Memory B cell (primary cell): ENCODE results near the gene ANP32A.

Source experiments
- ATAC-seq: fragments of 150-1000 bp; cut with Tn5 transposase; 2 replicates; pipeline ENCODE4 v1.10.0; 2021; ENCODE audit warnings: low read depth, mild to moderate bottlenecking, moderate library complexity
- DNase-seq, 2 donors: peaks; one replicate each; pipeline ENCODE4 v3.0.0; 2022; ENCODE audit warnings: low spot score in 2 of 2
- H3K27ac Mint-ChIP-seq: one replicate; pipeline ENCODE4 v1.8.0; 2022; ENCODE audit warnings: mild to moderate bottlenecking, moderate library complexity, mixed read lengths
- H3K27me3 Mint-ChIP-seq: one replicate; pipeline ENCODE4 v1.8.0; 2022; ENCODE audit warnings: mixed read lengths
- H3K36me3 Mint-ChIP-seq: one replicate; pipeline ENCODE4 v1.8.0; 2022; ENCODE audit warnings: mild to moderate bottlenecking, mixed read lengths
- H3K4me1 Mint-ChIP-seq: one replicate; pipeline ENCODE4 v1.8.0; 2022; ENCODE audit warnings: mixed read lengths
- H3K4me3 Mint-ChIP-seq: one replicate; pipeline ENCODE4 v1.8.0; 2022; ENCODE audit warnings: mild to moderate bottlenecking, moderate library complexity, mixed read lengths
- H3K9me3 Mint-ChIP-seq: one replicate; pipeline ENCODE4 v1.8.0; 2022; ENCODE audit warnings: mixed read lengths

Gene ANP32A

DNA sequence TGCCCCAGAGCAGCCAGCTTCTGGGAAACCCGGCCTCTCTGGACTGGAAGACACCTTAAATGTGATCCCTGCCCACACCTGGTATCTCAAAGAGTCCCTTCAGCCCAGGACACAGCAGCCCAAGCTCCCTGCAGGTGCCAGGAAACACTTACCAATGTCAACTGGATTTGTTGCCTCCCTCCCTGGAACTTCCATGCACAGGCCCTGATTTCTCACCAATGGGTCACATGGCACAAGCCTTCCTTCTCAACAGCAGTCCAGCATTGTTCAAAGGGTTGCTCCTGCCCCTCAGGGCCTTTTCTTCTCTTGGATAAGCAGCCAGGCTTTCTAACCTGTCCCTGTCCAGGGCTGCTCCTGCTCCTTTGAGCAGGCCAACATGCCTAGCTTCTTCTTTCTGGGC lies 31.6 kb downstream of the ANP32A start:
- Mint-ChIP-seq H3K27ac (peak overlapping the region; percentile 95), H3K4me3 (no peak overlapping the region), H3K4me1 (peaks cover 31% of the 10 kb centered on the region), H3K36me3 (peaks cover 4% of the 10 kb centered on the region), H3K27me3 (no peaks in the 10 kb centered on the region), H3K9me3 (no peaks in the 10 kb centered on the region)
- no peak for ATAC-seq
- DNase-seq: no peak

DNA sequence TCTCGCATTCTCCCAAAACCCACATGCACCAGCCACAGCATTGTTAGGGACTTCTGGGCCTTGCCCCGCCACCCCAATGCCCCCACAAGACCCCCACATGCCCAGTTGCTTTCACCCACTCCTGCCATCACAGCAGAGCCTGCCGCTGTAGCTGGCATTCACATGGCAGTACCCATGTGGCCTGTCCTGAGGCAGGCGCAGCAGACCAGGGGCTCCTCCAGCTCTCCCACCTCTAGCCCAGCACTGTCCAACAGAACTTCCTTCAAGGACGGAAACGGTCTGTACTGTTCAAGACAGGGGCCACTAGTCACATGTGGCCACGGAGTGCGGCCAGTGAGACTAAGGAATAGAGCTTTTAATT lies 32.5 kb downstream of the ANP32A start:
- Mint-ChIP-seq H3K9me3 (no peaks in the 10 kb centered on the region), H3K36me3 (peaks cover 4% of the 10 kb centered on the region), H3K4me1 (peaks cover 28% of the 10 kb centered on the region), H3K4me3 (no peak overlapping the region), H3K27me3 (no peaks in the 10 kb centered on the region), H3K27ac (no peak overlapping the region)
- DNase-seq: no peak
- no peak for ATAC-seq

DNA sequence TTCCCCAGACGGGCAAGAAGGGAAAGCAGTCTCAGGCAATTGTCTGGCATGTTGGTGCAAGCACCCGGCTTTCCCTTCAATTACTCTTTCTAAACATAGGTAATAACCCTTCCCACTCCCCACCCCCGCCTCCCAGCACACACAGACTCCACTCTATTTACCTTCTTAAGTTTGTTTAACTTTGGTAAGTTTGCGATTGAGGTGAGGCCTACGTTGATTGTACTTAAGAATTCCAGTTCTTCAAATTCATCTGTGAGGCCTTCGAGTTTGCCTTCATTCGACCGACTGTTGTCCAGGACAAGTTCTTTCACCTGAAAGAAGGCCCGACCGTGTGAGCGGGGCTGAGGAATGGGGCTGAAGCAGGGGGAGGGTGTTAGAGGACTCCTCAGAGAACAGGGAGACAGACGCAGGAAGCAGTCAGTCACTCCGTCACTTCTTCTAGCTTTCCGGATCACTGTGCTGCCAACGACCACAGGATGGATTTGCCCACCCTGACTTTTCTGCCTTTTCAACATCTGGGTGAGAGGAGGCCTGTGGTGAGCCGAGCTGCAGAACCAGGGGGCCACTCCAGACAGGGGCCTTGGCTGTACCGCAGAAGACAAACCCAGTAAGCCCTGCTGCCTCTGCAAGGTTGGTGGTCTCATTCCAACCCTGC lies 33.0 kb downstream of the ANP32A start:
- peaks cover 6% of the 10 kb centered on the region for H3K36me3 Mint-ChIP-seq

DNA sequence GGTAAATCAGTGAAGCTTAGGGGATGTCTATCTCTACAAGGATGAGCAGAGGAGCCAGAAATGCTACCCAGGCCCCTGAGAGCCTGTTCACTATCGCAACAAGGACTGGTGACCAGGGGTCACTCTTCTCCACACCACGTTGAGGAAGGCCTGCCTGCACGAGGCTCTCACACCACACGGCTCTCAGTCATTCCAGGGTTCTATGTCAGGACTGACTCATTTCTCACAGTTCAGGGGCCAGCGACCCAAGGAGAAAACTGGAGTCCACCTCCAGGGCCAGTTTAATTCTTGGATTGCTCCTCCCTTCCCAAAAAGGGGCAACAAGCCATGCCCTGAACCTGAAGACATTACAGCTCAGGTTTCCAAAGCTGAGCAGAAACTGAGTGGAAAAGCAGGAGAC lies 33.9 kb downstream of the ANP32A start:
- H3K4me3 Mint-ChIP-seq: no peak overlapping the region
- no peaks in the 10 kb centered on the region for H3K27me3 Mint-ChIP-seq
- peaks cover 8% of the 10 kb centered on the region for H3K36me3 Mint-ChIP-seq
- ATAC-seq (no peak), DNase-seq (no peak)
- no peak overlapping the region for H3K27ac Mint-ChIP-seq
- no peaks in the 10 kb centered on the region for H3K9me3 Mint-ChIP-seq
- H3K4me1 Mint-ChIP-seq: peaks cover 17% of the 10 kb centered on the region

More for the DNA sequence above, 33.0 kb downstream of the ANP32A start:
- no peak for ATAC-seq
- Mint-ChIP-seq H3K27me3 (no peaks in the 10 kb centered on the region), H3K9me3 (no peaks in the 10 kb centered on the region), H3K4me1 (peaks cover 27% of the 10 kb centered on the region), H3K4me3 (no peak overlapping the region), H3K27ac (no peak overlapping the region)
- DNase-seq: no peak

DNA sequence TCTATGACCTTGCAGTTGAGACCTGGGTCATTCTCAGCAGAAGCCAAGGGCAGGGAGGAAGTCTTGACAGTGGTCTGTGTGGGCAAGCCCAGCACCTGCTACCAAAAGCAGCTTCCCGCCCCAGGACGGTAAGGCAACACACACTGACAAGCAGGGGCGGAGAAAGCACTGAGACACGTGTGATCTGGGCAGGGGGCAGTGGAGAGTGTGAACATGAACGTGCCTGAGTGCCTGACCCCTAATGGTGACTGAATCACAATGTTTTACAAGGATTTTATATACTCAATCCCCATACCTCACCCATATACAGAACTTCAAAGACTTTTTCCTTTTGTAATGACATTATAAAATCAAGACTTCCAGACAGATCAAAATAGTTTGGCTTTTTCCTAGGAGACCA lies 35.2 kb downstream of the ANP32A start:
- Mint-ChIP-seq H3K4me3 (no peak overlapping the region), H3K4me1 (peaks cover 10% of the 10 kb centered on the region), H3K27me3 (no peaks in the 10 kb centered on the region), H3K36me3 (peaks cover 9% of the 10 kb centered on the region), H3K27ac (peak overlapping the region; percentile 60), H3K9me3 (no peaks in the 10 kb centered on the region)
- DNase-seq: no peak
- ATAC-seq: no peak

DNA sequence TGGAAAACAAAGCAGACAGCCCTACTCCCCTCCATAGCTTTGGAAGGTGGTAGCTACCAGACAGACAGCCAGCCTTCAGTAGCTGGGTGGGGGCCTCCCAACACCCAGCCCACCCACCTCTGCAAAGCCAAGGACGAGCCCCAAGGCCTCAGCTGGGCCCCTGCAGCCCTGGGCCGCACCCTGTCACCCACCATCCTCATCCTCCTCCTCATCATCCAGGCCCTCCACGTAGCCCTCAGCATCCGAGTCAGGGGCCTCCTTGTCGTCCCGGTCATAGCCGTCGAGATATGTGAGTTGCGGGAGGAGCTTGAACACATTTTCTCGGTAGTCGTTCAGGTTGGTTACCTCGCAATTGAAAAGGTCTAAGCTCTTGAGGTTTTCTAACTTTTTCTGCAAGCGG lies 36.5 kb downstream of the ANP32A start:
- peaks cover 6% of the 10 kb centered on the region for H3K4me1 Mint-ChIP-seq

DNA sequence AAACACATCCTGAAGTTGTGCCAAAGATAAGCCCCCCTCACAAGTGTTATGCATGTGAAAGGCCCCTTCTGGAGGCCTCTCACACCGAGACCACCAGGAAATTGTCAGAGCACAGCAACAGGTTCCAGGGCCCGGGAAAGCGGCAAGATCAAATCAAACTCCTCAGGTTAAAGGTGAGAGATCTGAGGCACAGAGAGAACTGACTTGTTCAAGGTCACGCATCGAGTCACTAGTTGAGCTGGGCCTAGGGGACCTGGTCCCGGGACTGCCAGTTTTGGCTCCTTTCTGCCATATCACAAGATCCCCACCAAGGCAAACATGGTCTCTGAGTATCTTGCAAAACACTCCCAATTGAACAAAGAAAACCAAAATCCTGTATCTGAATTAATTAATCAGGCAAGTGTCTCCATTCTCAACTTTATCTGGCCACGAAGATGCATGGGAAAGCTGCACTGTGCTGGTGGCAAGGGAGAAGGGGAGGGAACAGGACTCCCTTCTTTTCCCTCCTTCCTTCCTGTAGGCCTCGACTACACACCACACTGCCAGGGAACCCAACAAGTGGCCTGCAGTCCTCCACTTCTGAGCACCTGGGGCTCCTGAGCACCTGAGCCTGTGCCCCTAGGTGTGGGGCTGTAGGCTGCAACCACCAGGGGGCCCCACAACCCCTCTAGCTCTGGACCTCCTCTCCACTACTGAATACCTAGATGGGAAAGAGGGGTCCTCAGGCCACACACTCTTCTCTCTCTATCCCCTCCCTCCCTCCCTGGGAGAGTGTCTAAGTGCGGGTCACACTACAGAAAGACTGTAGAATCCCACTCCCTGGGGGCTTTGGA lies 37.3 kb downstream of the ANP32A start:
- Mint-ChIP-seq H3K4me3 (no peak overlapping the region), H3K9me3 (no peaks in the 10 kb centered on the region), H3K4me1 (peaks cover 4% of the 10 kb centered on the region), H3K27me3 (no peaks in the 10 kb centered on the region), H3K27ac (no peak overlapping the region), H3K36me3 (peaks cover 11% of the 10 kb centered on the region)
- DNase-seq (peak; percentile 55 to 59), ATAC-seq (peak; percentile 94)

More for the DNA sequence above, 36.5 kb downstream of the ANP32A start:
- peaks cover 11% of the 10 kb centered on the region for H3K36me3 Mint-ChIP-seq
- H3K9me3 Mint-ChIP-seq: no peaks in the 10 kb centered on the region
- no peak for DNase-seq
- H3K4me3 Mint-ChIP-seq: no peak overlapping the region
- no peak for ATAC-seq
- no peaks in the 10 kb centered on the region for H3K27me3 Mint-ChIP-seq
- no peak overlapping the region for H3K27ac Mint-ChIP-seq

DNA sequence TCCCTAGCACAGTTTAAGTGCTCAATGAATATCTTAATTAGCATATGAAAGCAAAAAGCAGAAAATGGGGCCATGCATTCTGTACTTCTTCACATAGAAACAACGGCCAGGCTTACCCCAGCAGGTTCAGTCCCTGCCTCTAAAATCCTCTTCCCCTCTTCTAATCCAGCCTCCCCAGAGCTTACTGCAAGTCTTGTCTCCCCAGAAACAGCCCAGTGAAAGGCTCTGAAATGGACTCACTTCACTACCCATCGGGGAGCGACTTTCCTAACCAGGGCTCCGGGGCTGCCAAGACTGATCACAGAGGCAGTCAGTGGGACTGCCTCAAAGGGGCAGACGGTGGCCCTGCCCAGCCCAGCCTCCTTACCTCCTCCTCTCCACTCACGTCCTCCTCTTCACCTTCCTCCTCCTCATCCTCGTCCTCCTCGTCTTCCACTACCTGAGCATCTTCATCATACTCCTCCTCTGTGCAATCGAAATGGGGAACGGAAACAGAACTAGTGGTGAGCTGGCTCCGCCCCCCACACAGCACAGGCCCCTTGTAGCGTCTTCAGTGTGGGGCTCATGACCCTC lies 38.0 kb downstream of the ANP32A start:
- H3K27ac Mint-ChIP-seq: no peak overlapping the region
- DNase-seq: no peak
- H3K36me3 Mint-ChIP-seq: peaks cover 11% of the 10 kb centered on the region
- H3K27me3 Mint-ChIP-seq: no peaks in the 10 kb centered on the region
- H3K4me1 Mint-ChIP-seq: peaks cover 4% of the 10 kb centered on the region
- no peaks in the 10 kb centered on the region for H3K9me3 Mint-ChIP-seq
- no peak for ATAC-seq
- no peak overlapping the region for H3K4me3 Mint-ChIP-seq

DNA sequence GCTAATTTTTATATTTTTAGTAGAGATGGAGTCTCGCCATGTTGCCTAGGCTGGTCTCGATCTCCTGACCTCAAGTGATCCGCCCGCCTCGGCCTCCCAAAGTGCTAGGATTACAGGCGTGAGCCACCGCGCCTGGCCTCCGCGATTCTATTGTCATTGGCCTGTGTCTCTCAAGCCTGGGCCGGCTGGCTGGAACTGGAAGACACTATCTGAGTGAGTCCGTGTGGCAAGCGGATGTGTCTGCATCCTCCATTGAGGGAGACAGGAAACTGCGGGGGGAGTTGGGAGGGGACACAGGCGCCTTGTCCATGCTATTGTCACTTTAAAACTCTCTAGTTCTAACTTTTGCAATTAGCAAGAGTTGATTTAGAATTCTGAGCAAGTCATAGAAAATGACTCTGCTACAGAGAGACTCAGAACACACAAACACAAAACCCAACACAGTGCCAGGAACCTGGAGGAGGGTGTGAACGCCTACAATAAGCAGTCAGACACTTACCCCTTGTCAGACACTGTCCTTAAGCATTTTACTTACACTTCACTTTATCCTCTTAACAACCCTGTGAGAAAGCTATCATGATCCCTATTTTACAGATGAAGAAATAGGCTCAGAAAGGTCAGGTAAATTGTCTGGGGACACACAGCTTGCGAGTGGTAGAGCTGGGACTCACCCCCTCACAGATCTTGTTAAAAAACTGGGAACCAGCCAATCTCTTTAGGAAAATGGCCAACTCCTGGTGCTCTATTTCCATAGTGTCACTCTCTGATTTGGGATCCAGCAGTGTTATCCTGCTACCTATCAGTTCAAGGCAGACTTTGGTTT lies 38.7 kb downstream of the ANP32A start:
- no peak overlapping the region for H3K27ac Mint-ChIP-seq
- peaks cover 4% of the 10 kb centered on the region for H3K4me1 Mint-ChIP-seq
- H3K36me3 Mint-ChIP-seq: peaks cover 14% of the 10 kb centered on the region
- H3K4me3 Mint-ChIP-seq: no peak overlapping the region
- H3K9me3 Mint-ChIP-seq: no peaks in the 10 kb centered on the region
- no peak for DNase-seq
- no peaks in the 10 kb centered on the region for H3K27me3 Mint-ChIP-seq
- no peak for ATAC-seq

DNA sequence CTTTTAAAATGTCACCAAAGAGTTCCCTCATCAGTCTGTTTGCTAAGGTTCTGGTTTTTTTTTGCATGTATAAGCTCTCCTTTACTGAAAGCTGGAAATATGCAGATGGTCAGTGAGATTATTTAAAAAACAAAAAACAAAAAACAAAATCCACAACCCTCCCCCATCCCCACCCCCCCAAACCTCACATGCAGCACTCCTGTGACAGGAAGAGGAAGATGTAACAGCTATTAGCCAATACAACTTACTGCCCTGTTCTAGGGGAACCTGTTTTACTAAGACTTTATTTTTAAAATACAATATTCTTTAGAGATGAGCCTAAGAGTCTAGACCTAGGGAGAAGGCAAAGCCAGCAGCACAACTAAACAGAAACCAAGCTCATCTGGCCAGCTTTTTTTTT lies 39.5 kb downstream of the ANP32A start:
- Mint-ChIP-seq H3K27ac (no peak overlapping the region), H3K4me3 (no peak overlapping the region), H3K9me3 (no peaks in the 10 kb centered on the region), H3K27me3 (no peaks in the 10 kb centered on the region), H3K4me1 (peaks cover 4% of the 10 kb centered on the region), H3K36me3 (peaks cover 14% of the 10 kb centered on the region)
- DNase-seq: no peak
- no peak for ATAC-seq

DNA sequence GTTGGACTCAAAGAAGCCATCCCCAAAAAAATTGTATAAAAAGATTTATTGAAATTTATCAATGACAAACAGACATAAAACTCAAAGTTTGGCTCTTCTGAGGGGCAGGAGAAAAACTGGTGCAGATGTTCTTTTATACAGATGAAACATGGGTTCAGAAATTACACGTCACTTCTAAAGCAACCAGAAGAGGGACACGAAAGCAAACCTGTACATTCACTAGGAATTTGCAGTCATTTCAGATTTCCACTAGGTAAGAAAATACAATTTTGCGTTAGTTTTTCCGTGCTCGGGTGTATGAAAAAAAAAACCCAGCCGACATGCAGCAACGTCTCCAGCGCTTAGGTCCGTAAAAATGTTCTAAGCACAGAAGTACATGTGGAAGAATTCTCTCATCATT lies 41.8 kb downstream of the ANP32A start:
- ATAC-seq: no peak
- no peak overlapping the region for H3K27ac Mint-ChIP-seq

DNA sequence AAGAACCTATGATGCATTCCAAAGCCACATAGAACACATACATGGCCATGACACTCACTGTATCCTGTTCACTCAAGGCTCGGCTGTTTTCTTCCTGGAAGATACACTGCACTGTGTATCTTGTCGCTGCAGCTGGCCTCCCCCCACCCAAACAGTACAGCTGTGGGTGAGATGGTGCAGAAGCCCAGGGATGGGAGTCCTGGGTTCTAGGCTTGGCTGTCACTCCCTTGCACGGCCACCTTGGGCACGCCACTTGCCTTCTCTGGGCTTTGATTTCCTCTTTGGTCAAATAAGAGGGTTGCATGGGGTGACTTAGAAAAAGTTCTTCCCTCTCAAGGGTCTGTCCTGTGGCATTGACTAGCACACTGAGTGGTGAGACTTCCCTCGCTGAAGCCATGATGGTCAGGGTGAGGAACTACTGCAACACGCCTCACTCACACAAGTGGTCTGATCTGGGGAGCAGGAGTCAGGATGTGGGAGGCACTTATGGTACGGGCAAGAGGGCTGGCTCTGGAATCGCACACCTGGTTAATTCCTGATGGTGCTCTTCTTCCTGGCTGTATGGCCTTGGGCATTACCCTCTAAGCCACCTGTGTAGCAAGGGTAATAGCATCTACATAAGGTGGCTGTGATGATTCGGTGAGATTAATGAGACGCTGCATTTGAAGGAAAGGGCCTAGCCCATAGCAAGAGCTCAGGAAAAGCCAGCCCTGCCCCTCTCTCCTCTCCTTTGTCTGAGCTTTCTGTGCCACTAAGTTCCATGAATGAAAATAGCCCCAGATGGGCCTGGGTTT lies 44.0 kb downstream of the ANP32A start:
- no peak for DNase-seq
- H3K27ac Mint-ChIP-seq: no peak overlapping the region
- H3K4me3 Mint-ChIP-seq: no peak overlapping the region
- ATAC-seq: no peak
- H3K27me3 Mint-ChIP-seq: peaks cover 3% of the 10 kb centered on the region
- H3K9me3 Mint-ChIP-seq: no peaks in the 10 kb centered on the region
- peaks cover 6% of the 10 kb centered on the region for H3K36me3 Mint-ChIP-seq
- no peaks in the 10 kb centered on the region for H3K4me1 Mint-ChIP-seq

More for the DNA sequence above, 41.8 kb downstream of the ANP32A start:
- H3K36me3 Mint-ChIP-seq: peaks cover 12% of the 10 kb centered on the region
- no peaks in the 10 kb centered on the region for H3K9me3 Mint-ChIP-seq
- H3K4me1 Mint-ChIP-seq: peaks cover 4% of the 10 kb centered on the region
- no peaks in the 10 kb centered on the region for H3K27me3 Mint-ChIP-seq
- no peak overlapping the region for H3K4me3 Mint-ChIP-seq
- DNase-seq: no peak

DNA sequence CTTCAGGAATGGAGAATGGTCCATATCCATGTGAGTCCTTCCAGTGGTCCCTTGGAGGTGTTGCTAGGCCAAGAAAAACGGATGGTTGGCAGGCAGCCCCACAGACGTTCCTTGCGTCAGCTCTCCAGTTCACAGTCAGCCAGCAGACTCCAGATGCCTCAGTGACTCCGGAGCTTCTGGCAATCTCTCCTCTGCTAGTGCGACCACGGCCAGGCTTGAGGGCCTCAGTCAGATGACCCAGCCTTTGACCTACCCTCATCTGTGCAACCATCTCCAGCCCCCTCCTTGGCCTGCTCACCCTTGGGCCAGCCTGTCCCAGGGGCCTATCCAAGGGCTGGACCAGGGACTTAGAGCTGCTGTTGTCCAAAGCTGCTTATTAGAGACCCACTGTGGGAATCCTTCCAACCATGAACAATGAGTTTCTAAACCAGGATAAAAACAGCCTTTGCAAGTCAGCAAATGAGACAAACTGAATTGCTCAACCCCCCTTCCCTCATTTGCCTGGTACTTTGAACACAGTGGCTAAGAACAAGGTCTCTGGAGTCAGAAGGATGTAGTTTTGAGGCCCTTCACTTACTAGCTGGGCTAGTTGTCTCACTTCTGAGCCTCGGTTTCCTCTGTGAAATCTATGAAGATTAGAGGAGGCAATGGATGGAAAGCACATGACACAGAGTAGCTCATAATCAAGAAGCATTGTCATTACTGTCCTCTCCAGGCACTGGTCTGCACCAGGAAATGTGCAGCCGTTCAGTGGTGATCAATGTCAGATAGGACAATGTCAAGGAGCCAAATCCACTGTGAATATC lies 44.8 kb downstream of the ANP32A start:
- H3K27ac Mint-ChIP-seq: no peak overlapping the region
- DNase-seq (no peak), ATAC-seq (no peak)
- H3K27me3 Mint-ChIP-seq: peaks cover 3% of the 10 kb centered on the region
- peaks cover 6% of the 10 kb centered on the region for H3K36me3 Mint-ChIP-seq
- H3K9me3 Mint-ChIP-seq: no peaks in the 10 kb centered on the region
- H3K4me3 Mint-ChIP-seq: no peak overlapping the region
- H3K4me1 Mint-ChIP-seq: no peaks in the 10 kb centered on the region
